LNCaP clone FGC (cell line): ENCODE data around the gene SCGB3A1.

ENCODE experiments used
- DNase-seq: peaks from one replicate; pipeline ENCODE4 v3.0.0-alpha.2; 2011; ENCODE audit warnings: low read depth
- H3K4me3 ChIP-seq: 2 replicates; pipeline ENCODE4 v1.5.1; 2011; ENCODE audit warnings: mild to moderate bottlenecking, low read depth, low read length, control low read depth
- TF ChIP-seq, protein P1 (sequence below): IDR thresholded peaks from 2 replicates; pipeline ENCODE4 v1.5.1; 2012; ENCODE audit warnings: mild to moderate bottlenecking; ENCODE audit not compliant: control insufficient read depth, insufficient read depth; ENCODE audit errors: extremely low read depth

SCGB3A1 gene

DNA sequence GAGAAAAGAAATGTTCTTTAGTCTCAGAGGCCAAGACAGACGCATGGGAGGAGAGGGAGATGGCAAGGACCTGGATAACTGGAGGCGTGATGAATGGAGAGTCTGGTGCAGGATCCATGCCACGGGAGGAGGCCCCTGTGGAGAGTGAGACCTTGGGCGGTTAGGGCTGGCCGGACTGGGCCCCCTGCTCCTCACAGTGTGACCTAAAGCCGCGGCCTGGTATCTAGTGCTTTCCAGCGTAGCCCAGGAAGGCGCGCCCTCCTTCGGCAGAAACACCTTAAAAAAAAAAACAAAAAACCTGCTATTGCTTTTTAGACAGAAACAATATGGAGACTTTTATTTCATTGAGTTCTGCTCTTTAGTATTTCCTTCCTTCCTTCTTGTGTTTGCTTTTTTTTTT, 33.1 kb downstream of the SCGB3A1 start:
- TF ChIP-seq, protein P1, sequence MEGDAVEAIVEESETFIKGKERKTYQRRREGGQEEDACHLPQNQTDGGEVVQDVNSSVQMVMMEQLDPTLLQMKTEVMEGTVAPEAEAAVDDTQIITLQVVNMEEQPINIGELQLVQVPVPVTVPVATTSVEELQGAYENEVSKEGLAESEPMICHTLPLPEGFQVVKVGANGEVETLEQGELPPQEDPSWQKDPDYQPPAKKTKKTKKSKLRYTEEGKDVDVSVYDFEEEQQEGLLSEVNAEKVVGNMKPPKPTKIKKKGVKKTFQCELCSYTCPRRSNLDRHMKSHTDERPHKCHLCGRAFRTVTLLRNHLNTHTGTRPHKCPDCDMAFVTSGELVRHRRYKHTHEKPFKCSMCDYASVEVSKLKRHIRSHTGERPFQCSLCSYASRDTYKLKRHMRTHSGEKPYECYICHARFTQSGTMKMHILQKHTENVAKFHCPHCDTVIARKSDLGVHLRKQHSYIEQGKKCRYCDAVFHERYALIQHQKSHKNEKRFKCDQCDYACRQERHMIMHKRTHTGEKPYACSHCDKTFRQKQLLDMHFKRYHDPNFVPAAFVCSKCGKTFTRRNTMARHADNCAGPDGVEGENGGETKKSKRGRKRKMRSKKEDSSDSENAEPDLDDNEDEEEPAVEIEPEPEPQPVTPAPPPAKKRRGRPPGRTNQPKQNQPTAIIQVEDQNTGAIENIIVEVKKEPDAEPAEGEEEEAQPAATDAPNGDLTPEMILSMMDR, result no peak
- no peak for DNase-seq
- H3K4me3 ChIP-seq, result no peak overlapping the region

DNA sequence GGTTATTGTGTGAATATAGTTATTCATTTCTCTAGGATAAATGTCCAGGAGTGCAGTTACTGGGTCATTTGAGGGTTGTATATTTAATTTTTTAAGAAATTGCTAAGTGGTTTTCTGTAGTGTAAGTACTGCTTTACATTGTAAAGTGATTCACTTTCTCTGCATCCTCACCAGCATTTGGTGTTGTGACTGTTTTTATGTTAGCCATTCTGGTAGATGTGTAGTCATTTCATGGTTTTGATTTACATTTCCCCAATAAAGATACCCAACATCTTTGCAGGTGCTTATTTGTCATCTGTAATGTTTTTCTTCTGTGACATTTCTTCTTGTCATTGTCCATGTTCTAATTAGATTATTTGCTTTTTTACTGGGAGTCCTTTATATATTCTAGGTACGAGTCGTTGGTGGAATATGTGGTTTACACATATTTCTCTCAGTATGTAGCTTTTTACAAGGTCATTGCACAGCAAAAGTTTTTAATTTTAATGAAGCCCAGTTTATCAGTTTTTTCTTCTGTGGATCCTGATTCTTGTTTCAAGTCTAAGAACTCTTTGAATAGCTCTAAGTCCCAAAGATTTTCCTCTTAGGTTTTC, 34.0 kb downstream of the SCGB3A1 start:
- no peak for DNase-seq
- TF ChIP-seq, protein P1, result no peak

DNA sequence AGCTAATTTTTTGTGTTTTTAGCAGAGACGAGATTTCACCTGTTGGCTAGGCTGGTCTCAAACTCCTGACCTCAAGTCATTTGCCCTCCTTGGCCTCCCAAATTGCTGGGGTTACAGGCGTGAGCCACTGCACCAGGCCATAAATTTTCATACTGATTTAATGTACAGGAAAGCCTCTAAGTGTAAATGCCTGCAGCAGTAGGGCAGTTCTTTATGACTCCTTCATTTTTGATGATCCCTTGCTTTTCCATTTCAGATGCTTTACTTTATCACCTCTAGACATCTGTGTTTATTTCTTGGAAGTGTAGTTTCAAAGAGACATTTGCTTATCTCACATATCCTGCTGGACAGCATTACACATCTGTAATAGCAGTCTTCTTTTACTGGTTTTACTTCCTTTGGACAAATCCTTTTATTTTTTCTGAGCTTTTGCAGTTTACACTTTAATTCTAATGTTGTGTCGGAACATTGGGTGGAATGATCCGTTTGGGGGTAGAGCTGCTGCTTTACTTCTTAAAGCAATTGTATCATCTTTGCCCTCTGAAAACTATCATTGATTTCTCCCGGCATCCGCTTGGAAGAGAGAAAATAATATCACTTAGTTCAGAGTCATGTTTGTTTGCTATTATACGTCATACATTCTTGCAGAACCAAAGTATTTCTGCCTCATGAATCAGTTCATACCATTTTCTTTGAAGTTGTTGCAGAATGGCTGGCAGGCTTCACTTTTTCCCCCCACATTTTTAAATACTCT, 36.0 kb downstream of the SCGB3A1 start:
- no peak overlapping the region for H3K4me3 ChIP-seq
- TF ChIP-seq, protein P1, result no peak
- no peak for DNase-seq

More for the DNA sequence above, 34.0 kb downstream of the SCGB3A1 start:
- no peak overlapping the region for H3K4me3 ChIP-seq

DNA sequence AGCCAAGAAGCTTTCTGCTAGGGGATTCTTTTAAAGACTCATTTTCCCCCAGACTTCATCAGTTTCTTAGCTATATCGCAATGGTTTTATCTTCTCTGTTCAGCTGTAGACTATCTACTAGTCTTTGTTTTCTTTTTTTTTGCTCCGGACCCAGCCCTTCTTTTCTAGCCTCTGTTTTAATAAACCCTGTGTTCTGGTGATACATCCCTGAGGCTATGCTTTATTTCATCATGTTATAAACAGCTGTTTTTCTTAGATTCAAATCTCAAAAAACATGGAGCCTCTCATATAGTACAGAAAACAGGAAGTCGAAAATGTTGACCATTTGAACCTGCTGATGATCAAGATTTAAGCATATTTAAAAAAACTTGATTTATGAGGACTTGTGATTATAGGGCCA, 37.8 kb downstream of the SCGB3A1 start:
- TF ChIP-seq, protein P1, result no peak
- DNase-seq, result no peak
- H3K4me3 ChIP-seq, result no peak overlapping the region

DNA sequence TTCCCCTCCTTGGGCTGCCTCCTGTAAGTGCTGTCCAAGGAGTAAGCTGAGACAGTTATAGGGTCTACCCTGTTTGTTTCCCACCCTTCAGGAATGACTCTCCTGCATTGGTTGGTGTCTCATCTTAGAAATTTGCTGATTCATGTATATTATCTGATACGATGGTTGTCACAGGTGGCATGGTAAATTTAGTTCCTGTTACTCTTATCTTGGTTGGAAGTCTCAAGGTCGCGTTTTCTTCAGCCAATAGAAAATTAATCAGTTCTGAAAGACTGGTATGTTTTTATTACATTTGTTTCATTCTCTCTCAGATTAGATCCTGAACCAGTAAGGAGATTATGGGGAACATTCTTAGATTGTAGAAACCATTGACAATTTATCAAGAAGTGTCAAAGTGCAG, 42.7 kb downstream of the SCGB3A1 start:
- no peak for DNase-seq
- no peak overlapping the region for H3K4me3 ChIP-seq
- TF ChIP-seq, protein P1, result no peak

DNA sequence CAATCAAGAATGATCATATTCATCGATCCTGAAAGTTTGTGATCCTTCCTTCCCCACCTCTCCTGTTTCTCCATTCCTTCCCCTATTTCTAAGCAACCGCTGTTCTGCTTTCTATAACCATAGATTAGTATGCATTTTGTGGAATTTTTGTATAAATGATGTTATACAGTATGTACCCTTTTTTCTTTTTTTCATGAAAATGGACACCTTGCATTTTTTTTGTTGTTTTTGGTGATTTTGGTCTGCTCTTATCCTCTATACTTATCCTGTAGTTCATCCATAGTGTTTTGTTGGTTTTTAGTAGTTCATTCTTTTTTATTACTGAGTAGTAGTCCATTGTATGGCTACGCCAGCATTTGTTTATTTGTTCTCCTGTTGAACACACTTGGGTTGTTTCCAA, 46.1 kb downstream of the SCGB3A1 start:
- TF ChIP-seq, protein P1, result no peak
- H3K4me3 ChIP-seq, result no peak overlapping the region
- DNase-seq, result peak; percentile 17
